Measurements from ENCODE around the gene SUMF1.
A peak's percentile ranks its signal among the peaks of the same experiment; 100 is the strongest.
"Not testable (repeated sequence)": the region's sequence is repeated elsewhere in the genome, so short reads cannot be mapped to it uniquely, and the experiment has no call there.

SUMF1 gene

GRCh38 chr3:4458961-4459360 lies 8.1 kb downstream of the SUMF1 start:
- no peak for DNase-seq

- not testable (repeated sequence) for DNase-seq
Measured at GRCh38 chr3:4456780-4457179, 10.3 kb downstream of the SUMF1 start.

GRCh38 chr3:4454142-4454541 lies 12.9 kb downstream of the SUMF1 start:
- no peak for DNase-seq

DNA sequence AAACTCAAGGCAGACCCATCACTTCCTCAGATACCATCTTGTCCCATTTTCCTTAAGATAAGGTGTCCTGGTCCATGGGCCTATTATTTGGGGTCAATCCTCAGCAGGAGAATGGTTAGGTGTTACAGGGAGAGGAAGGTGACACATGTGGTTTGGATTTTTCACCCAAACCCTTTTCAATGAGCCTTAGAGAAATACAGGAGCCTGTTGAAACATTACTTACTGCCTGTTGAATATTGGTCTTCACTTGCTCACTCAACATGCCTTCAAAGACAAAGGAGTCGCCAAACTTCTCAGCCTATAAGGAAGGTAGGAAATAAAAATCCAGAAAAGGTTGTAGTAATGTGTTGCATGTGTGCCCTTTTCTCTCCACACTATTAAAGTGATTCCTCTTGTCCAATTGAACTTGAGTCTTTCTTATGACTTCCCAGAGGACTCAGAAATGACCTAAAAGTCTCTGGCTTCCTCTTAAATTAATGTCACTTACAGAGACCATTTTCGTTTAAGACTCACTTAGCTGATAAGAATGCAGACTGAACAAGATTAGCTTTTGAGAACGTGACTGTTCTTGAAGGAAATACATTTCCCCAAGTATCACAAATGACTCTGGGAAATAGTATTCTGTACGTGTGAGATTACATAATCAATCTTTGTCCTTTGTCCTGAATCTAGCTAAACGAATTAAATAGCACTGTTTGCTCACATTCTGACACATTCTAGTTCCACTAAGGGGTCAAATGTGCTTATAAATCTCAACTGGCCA lies 17.8 kb downstream of the SUMF1 start:
- no peak for DNase-seq

DNA sequence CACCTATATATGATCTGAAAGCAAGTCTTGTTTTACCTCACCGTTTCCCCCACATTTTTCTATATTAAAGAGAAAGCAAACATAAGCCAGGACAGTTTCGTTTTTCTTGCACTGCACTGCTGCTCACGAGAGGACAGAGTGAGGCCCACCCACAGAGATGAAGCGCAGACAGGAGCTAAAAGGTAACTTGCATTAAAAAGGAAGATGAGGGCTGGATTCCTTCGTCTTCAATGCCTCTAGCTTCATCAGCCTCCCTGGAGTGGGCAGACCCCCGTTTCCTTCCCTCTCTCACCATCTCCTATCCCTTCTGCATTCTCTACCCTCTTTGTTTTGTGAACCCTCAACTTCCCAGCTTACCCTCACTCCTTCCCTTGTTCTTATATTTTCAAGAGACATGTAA lies 18.9 kb downstream of the SUMF1 start:
- no peak for DNase-seq

DNA sequence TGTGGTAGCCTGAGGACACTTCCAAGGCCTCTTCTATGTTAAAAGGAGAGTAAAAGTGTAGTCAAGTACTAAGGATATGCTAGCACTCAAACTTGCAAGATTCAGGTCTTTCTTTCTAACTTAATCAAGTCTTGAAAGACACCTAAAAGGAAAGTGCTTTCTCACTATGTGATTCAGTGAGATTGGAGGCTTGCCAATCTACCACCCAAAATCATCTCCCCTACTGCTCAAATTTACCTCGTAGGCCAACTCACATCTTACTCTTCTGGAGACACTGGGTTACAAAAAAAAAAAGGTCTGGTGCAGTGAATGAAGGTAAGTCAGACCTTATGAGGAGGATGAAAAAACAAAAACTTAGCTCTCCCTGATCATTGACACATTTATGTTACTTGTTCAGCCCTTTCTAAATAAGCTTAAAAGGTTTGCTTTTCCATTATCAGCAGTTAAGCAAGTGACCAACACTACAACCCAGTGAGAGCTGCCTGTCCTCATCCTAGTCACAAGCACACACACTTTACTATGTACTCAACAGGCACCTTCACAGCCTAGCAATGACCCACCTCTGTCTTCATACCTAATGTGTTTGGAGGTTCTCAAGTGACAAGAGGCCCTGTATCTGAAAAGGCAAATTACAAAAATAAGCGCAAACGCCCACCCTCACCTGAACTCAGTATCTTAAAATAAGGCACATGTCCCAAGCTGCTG lies 19.6 kb downstream of the SUMF1 start:
- DNase-seq = no peak

GRCh38 chr3:4440951-4441350 lies 26.1 kb downstream of the SUMF1 start:
- no peak for DNase-seq

- DNase-seq = no peak
Measured at GRCh38 chr3:4438296-4438695, 28.8 kb downstream of the SUMF1 start.

DNA sequence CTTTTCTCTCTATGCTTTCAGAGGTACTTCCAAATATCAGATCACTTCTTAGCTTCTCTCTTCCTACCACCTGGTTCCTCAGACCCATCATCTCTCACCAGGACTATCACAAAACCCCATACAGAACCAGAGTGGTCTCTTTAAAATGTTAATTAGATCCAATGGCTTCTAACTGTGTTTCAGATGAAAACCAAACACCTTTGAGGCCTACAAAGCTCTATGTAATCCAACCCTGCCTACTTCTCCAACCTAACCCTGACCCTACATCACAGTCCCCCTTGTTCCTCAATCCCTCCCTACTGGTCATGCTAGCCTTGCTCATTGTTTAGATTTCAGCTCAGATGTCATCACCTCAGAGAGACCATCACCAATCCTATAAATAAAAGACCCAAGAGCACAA lies 34.8 kb downstream of the SUMF1 start:
- no peak for DNase-seq

GRCh38 chr3:4429648-4430350 lies 37.3 kb downstream of the SUMF1 start:
- DNase-seq = no peak

DNA sequence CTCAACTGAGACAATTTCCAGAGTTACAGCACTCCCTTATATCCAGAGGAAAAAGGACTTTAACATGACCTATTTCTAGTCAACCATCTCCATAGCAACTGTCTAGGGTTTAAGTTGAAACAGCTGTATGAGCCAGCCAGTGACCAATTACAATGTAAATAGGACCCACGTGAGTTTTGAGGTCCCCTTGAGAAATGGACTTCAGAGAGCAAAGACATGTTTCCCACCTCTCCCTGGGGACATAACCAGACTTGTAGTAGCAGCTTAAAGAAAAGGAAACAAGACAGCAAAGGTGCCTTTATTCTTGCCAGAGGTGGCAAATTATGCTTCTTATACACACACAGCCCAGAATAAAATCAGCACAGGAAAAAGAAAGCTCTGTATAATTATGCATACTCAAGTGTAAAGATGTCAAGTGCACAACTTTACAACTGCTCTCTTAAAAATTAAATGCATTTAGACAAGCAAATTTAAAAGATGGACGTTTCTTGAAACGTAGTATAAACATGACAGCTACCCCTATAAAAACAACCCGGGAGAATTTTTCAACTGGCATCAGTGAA lies 40.2 kb downstream of the SUMF1 start:
- DNase-seq = peak; percentile 0

DNA sequence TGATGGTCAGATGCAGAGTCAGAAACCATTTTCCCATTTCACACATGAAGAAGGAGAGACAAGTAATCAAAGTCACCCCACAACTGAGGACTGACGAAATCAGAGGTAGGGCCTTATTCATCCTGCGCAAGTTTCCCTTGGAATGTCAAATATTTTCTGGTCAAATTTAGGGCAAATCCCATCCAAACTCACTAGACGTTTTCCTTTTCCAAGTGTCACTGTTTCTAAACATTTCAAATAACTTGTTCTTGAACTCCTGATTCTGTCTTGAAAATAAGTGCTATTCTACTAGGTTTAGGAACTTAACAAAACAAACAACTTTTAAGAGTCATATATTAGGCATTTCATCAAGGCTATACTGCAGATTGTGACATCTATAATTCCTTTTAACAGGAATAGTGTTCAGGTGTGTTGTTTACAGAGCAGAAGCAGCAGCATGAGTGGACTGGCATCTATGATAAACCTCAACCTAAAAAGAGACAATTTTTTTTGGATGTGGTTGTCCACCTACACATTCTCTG lies 40.7 kb downstream of the SUMF1 start:
- no peak for DNase-seq

DNA sequence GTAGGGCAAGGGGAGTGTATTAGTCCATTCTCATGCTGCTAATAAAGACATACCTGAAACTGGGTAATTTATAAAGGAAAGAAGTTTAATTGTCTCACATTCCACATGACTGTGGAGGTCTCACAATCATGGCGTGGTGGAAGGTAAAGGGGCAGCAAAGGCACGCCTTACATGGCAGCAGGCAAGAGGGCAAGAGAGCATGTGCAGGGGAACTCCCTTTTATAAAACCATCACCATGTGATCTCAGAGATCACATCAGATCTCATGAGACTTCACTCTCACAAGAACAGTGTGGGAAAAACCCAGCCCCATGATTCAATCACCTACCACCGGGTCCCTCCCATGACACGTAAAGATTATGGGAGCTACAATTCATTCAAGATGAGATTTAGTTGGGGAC lies 41.4 kb downstream of the SUMF1 start:
- DNase-seq = no peak

GRCh38 chr3:4425055-4425454 lies 42.0 kb downstream of the SUMF1 start:
- no peak for DNase-seq

- DNase-seq = no peak
Measured at GRCh38 chr3:4421121-4421520, 45.9 kb downstream of the SUMF1 start.

DNA sequence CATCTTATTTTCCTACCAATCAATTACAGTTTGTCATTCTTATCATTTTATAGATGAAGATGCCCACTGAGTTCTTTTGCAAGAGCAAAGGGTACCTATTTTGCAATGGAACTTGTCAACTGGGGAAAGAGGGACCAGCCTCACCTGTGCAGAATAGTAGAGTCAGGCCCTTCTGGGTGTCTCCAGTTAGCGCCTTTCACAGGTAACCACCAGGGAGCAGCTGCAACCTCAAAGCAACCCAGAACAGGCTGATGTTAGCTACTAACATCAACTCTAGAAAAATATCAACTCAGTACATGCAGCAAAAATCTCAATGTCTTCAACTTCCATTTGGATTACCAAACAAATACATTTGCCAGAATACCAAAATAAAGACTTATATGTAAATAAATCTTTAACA lies 47.1 kb downstream of the SUMF1 start:
- no peak for DNase-seq

DNA sequence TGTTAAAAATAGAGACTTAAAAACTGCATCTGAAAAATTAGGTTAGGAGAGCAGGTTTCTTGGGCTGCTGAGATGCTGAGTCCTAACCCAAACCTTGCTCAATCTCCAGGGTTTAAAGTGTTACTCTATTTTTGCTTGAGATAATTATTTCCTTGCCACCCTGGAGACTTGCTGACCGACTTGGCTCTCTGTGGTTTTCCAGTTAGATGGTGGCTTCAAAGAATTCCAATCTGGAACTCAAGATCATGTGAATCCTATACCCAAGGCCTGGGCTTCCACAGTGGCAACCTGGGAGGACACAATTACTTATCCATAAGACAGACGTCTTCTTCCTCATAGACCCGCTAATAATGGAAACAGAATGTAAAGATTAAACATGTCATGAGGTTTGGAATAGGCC lies 47.7 kb downstream of the SUMF1 start:
- DNase-seq = no peak

DNA sequence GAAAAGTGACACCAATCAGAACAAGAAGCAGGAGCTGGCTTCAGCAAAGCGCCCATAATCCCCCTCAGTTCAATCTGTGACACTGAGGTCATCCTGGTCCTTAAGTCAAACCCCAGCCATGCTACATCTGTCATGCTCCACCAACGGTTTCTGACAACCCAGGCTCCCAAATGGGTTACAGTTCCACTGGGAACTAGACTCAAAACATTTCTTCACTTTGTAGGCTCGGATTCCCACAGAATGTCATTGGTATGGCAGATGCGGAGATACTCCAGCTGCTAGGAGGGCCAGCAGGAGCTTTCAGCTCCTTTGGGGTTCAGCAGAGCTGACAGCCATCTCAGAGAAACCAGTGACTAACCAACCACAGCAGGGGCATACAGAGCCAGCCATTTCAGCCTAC lies 48.9 kb downstream of the SUMF1 start:
- no peak for DNase-seq

GRCh38 chr3:4417449-4417848 lies 49.6 kb downstream of the SUMF1 start:
- DNase-seq = no peak

DNA sequence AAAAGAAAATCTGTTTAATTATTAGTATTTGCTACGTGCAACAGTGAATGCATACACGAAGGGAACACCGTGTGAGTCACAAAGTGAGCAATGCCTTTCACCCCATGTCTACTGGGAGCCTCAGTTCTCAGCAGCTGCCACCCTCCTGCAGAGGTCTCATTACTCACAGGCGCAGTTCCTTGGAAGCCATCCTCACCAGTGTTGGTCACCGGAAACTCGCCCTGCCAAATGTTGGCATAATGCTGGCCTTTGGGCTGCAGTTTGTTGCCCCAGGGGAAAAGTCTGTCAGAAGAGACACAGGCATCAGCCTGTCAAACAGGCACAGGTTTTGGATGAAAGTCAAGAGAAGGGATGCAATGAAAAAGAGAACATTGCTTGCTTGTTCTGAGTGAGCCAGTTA lies 50.1 kb downstream of the SUMF1 start:
- no peak for DNase-seq

DNA sequence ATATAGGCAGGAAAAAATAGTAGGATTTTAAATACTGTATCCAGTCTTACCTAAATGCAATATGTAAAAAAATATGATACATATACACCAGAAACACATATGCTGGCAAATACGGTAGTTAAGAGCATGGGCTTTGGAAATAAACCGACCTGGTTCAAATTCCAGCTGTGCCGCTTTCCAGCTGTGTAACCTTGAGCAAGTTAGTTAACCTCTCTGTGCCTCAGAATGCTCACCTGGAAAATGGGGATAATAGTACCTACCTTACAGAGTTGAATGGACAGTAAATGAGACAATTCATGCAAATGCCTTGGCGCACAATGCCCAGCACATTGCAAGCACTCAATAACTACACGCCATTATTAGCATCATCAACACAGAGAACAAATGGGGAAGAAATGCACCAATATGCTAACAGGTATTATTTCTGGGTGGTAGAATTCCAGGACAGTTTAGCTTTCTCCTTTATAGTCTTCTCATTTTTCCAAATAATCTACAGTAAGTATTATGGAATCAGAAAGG lies 50.6 kb downstream of the SUMF1 start:
- DNase-seq = no peak

DNA sequence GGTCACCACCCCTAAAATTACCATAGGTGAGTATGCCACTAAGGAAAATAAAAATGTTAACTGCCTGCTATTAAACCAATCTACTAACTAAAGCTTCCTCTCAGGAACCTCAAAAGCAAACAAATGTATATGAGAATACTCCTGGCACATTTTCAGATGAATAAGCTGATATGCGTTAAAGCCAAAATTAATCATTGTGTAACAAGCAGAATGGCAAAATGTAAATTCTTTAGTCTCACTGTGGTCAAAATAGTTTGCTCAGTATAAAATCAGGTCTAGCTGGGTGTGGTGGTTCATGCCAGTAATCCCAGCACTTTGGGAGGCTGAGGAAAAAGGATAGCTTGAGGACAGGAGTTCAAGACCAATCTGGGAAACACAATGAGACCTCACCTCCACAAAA lies 53.6 kb downstream of the SUMF1 start:
- no peak for DNase-seq

DNA sequence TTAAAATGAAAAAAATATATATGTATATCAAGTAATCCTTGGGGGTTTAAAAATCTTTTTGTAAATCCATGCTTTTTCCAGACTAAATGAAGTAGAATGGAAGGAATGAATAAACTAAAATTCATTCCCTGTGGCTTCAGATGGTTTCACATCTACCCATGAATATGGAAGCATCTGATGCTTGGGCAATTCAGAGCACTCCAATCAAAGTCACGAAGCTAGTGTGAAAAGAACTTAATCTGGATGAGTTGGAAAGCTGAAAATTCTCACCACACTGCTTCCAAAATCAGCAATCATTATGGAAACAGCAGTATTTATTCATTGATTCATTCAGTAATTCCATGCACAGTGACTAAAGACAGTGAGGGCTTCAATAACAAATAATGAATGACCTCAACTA lies 55.2 kb downstream of the SUMF1 start:
- DNase-seq = no peak
